GM18511 (cell line): ENCODE data around the gene ROCK2.
A peak's percentile ranks its signal among the peaks of the same experiment; 100 is the strongest.

Source experiments
- ATAC-seq: cut with Tn5 transposase; IDR thresholded peaks from one replicate; pipeline ENCODE4 v1.9.1; 2021; ENCODE audit warnings: mild to moderate bottlenecking, moderate library complexity; ENCODE audit not compliant: unreplicated experiment

ROCK2 gene

GRCh38 chr2:11344342-11344955, at the start of gene ROCK2:
TSS of gene ROCK2 (minus strand) at chr2:11344636. CDS start at chr2:11344136, 500 bp downstream.
- ATAC-seq: peak; percentile 72

- no peak for ATAC-seq
These were observed 49.3 kb upstream of the ROCK2 start for GRCh38 chr2:11393711-11394236.

GRCh38 chr2:11391942-11392266, 47.5 kb upstream of the ROCK2 start:
- ATAC-seq: no peak

GRCh38 chr2:11390399-11390658, 45.9 kb upstream of the ROCK2 start:
- ATAC-seq: no peak

- no peak for ATAC-seq
These were observed 45.3 kb upstream of the ROCK2 start for GRCh38 chr2:11389551-11390398.

- ATAC-seq: no peak
These were observed 44.6 kb upstream of the ROCK2 start for GRCh38 chr2:11389052-11389420.

- ATAC-seq: no peak
These were observed 44.0 kb upstream of the ROCK2 start for GRCh38 chr2:11388262-11389051.

- ATAC-seq: no peak
These were observed 43.4 kb upstream of the ROCK2 start for GRCh38 chr2:11387843-11388242.

- no peak for ATAC-seq
These were observed 42.6 kb upstream of the ROCK2 start for GRCh38 chr2:11387100-11387390.

GRCh38 chr2:11385847-11386246, 41.4 kb upstream of the ROCK2 start:
- ATAC-seq: no peak

GRCh38 chr2:11385216-11385615, 40.8 kb upstream of the ROCK2 start:
- no peak for ATAC-seq

GRCh38 chr2:11379558-11379957, 35.1 kb upstream of the ROCK2 start:
- ATAC-seq: no peak

- ATAC-seq: peak; percentile 96
These were observed 33.6 kb upstream of the ROCK2 start for GRCh38 chr2:11377928-11378545.

- ATAC-seq: no peak
These were observed 31.6 kb upstream of the ROCK2 start for GRCh38 chr2:11376071-11376470.

GRCh38 chr2:11375689-11376027, 31.2 kb upstream of the ROCK2 start:
- no peak for ATAC-seq

GRCh38 chr2:11375025-11375688, 30.7 kb upstream of the ROCK2 start:
- no peak for ATAC-seq

- no peak for ATAC-seq
These were observed 28.7 kb upstream of the ROCK2 start for GRCh38 chr2:11373096-11373495.

GRCh38 chr2:11371092-11371937, 26.9 kb upstream of the ROCK2 start:
- no peak for ATAC-seq

GRCh38 chr2:11370377-11371091, 26.1 kb upstream of the ROCK2 start:
- ATAC-seq: no peak
